ENCODE measurements around the gene RYR3.

The RYR3 gene

DNA sequence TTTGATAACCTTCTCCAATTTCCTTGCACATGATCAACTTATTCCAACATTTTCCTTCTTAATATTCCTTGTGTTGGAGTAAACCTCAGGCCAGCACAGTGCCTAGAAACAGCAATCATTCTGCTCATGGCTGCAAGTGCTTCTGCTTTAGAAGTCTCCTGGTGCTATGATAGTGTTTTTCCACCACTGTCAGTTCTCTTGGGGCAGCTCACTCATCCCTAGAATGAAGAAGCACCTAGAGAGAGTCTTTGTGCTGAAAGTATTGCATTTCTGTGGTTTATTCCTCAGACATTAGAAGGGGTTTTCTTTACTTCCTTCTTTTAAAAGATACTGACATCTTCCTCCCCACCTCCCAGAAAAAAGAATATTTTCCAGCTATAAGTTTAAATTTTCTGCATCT is 183.5 kb downstream of the RYR3 start:
- TF ChIP-seq, protein P1, sequence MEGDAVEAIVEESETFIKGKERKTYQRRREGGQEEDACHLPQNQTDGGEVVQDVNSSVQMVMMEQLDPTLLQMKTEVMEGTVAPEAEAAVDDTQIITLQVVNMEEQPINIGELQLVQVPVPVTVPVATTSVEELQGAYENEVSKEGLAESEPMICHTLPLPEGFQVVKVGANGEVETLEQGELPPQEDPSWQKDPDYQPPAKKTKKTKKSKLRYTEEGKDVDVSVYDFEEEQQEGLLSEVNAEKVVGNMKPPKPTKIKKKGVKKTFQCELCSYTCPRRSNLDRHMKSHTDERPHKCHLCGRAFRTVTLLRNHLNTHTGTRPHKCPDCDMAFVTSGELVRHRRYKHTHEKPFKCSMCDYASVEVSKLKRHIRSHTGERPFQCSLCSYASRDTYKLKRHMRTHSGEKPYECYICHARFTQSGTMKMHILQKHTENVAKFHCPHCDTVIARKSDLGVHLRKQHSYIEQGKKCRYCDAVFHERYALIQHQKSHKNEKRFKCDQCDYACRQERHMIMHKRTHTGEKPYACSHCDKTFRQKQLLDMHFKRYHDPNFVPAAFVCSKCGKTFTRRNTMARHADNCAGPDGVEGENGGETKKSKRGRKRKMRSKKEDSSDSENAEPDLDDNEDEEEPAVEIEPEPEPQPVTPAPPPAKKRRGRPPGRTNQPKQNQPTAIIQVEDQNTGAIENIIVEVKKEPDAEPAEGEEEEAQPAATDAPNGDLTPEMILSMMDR (IDR thresholded peaks at IDR 0.05; ENCODE audit: low read length), result no peak
- TF ChIP-seq EZH2phosphoT487 (IDR thresholded peaks at IDR 0.05; ENCODE audit: low read length) (no peak), EZH2 (optimal IDR thresholded peaks at IDR 0.05; ENCODE audit: low read depth, low read length) (no peak)
- no peaks in the 10 kb centered on the region for H3K27me3 ChIP-seq (replicated peaks; ENCODE audit: insufficient read depth, low read length)
- no peak overlapping the region for H3K4me3 ChIP-seq (ENCODE audit: low read length)
- no peaks in the 10 kb centered on the region for H3K79me2 ChIP-seq (ENCODE audit: low read length)
- DNase-seq, result no peak
- no peaks in the 10 kb centered on the region for H3K36me3 ChIP-seq (replicated peaks; ENCODE audit: insufficient read depth, low read length)
- no peak overlapping the region for H3K27ac ChIP-seq (ENCODE audit: low read length)
- H3F3A ChIP-seq (ENCODE audit: insufficient read depth, low read length), result no peaks in the 10 kb centered on the region
- no peaks in the 10 kb centered on the region for H4K20me1 ChIP-seq (ENCODE audit: insufficient read depth, low read length)
- H3K4me1 ChIP-seq (ENCODE audit: low read length), result no peaks in the 10 kb centered on the region
- H3K9me3 ChIP-seq (replicated peaks; ENCODE audit: insufficient read depth, low read length), result no peaks in the 10 kb centered on the region
- no peak overlapping the region for H3K4me2 ChIP-seq (ENCODE audit: low read depth, low read length)
- H3K9me2 ChIP-seq (replicated peaks; ENCODE audit: insufficient read depth, low read length), result no peaks in the 10 kb centered on the region
- H2AFZ ChIP-seq (ENCODE audit: low read length), result no peak overlapping the region
- no peak overlapping the region for H3K9ac ChIP-seq (ENCODE audit: low read length)

DNA sequence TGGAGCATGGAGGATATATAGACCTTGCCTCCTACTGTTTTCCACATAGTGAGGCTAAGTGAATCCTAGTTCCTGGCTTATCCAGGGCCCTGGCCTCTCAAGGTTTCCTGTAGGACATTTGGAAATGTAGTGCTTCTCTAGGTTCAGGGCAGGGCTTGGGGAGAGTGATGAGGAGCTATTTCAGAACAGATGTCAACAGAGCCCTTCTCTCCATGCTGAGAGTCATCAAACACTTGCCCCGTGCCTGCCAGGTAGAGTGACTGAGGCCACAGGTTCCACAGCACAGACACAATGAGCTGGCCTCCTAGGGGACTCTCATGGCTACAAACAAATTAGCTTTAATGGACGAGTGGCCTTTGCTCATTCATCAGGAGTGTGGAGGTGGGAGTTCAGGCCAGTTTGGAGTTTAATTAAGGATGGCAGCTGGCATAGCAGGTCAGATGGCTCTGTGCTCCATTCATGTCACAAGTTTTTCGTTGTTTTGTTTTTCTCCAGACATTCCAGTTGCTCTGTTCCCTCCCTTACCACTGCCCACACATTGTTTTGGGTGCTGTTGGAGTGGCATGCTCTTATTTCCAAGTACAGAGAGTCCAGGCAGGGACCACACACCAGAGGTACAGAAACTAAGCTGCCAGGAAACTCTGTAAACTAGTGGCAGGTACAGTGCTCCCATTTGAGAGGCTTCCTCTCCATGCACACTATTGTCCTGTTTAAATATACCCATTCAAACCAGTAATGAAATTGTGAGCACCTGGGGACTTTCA is 189.8 kb downstream of the RYR3 start:
- no peak overlapping the region for H3K4me2 ChIP-seq (ENCODE audit: low read depth, low read length)
- no peak for DNase-seq
- no peak overlapping the region for H3K27ac ChIP-seq (ENCODE audit: low read length)
- H3K4me3 ChIP-seq (ENCODE audit: low read length), result no peak overlapping the region
- H3K9me3 ChIP-seq (replicated peaks; ENCODE audit: insufficient read depth, low read length), result no peaks in the 10 kb centered on the region
- TF ChIP-seq, protein P1 (IDR thresholded peaks at IDR 0.05; ENCODE audit: low read length), result no peak
- TF ChIP-seq EZH2 (optimal IDR thresholded peaks at IDR 0.05; ENCODE audit: low read depth, low read length), result no peak
- TF ChIP-seq EZH2phosphoT487 (IDR thresholded peaks at IDR 0.05; ENCODE audit: low read length), result no peak
- no peaks in the 10 kb centered on the region for H3K36me3 ChIP-seq (replicated peaks; ENCODE audit: insufficient read depth, low read length)
- no peak overlapping the region for H2AFZ ChIP-seq (ENCODE audit: low read length)
- no peaks in the 10 kb centered on the region for H3F3A ChIP-seq (ENCODE audit: insufficient read depth, low read length)
- H3K9me2 ChIP-seq (replicated peaks; ENCODE audit: insufficient read depth, low read length), result no peaks in the 10 kb centered on the region
- H3K79me2 ChIP-seq (ENCODE audit: low read length), result no peaks in the 10 kb centered on the region
- H3K9ac ChIP-seq (ENCODE audit: low read length), result no peak overlapping the region
- H3K4me1 ChIP-seq (ENCODE audit: low read length), result no peaks in the 10 kb centered on the region
- no peaks in the 10 kb centered on the region for H3K27me3 ChIP-seq (replicated peaks; ENCODE audit: insufficient read depth, low read length)
- H4K20me1 ChIP-seq (ENCODE audit: insufficient read depth, low read length), result no peaks in the 10 kb centered on the region

DNA sequence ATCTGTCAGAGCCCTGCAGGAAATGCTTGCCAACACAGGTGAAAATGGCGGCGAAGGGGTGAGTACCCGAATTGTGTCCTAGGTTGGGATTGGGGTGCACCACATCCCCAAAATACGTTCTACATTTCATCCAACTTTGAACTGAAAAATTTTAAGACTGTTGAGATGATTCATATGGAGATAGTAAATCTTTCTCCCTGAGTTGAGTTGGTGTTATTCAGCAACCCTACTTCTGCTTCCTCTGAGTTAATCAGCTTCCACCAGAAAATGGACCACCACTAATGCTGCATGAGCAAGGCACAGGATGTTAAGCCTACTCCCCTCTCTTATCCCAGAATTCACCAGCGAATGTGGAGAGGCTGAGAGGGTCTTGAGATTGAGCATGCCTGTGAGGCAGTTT is 192.9 kb downstream of the RYR3 start:
- Histone ChIP-seq H4K20me1 (ENCODE audit: insufficient read depth, low read length) (no peaks in the 10 kb centered on the region), H3K4me1 (ENCODE audit: low read length) (no peaks in the 10 kb centered on the region), H3K27me3 (replicated peaks; ENCODE audit: insufficient read depth, low read length) (no peaks in the 10 kb centered on the region), H3K4me3 (ENCODE audit: low read length) (no peak overlapping the region), H3K9me2 (replicated peaks; ENCODE audit: insufficient read depth, low read length) (no peaks in the 10 kb centered on the region), H2AFZ (ENCODE audit: low read length) (no peak overlapping the region), H3K9me3 (replicated peaks; ENCODE audit: insufficient read depth, low read length) (no peaks in the 10 kb centered on the region), H3K9ac (ENCODE audit: low read length) (no peak overlapping the region), H3K79me2 (ENCODE audit: low read length) (no peaks in the 10 kb centered on the region), H3K27ac (ENCODE audit: low read length) (no peak overlapping the region), H3K4me2 (ENCODE audit: low read depth, low read length) (no peak overlapping the region), H3F3A (ENCODE audit: insufficient read depth, low read length) (no peaks in the 10 kb centered on the region), H3K36me3 (replicated peaks; ENCODE audit: insufficient read depth, low read length) (no peaks in the 10 kb centered on the region)
- no peak for DNase-seq
- TF ChIP-seq EZH2 (optimal IDR thresholded peaks at IDR 0.05; ENCODE audit: low read depth, low read length) (no peak), EZH2phosphoT487 (IDR thresholded peaks at IDR 0.05; ENCODE audit: low read length) (no peak)
- TF ChIP-seq, protein P1 (IDR thresholded peaks at IDR 0.05; ENCODE audit: low read length), result no peak
